Prostate gland (tissue), 2 donors: ENCODE data around the gene CFAP61. TPM values are rescaled to one million over a fixed set of nuclear protein-coding genes. Genes with fewer than 3 reads are reported as not detected.

ENCODE experiments used
- DNase-seq: peaks from one replicate; pipeline ENCODE4 v3.0.0-alpha.2; 2019; ENCODE audit warnings: low spot score
- H3K27ac ChIP-seq, 2 donors: fragments of 200-600 bp; sonication (generic); 2 replicates each; pipeline ENCODE4 v1.5.1; 2017 to 2019
- H3K27me3 ChIP-seq: fragments of 200-600 bp; sonication (generic); replicated peaks from 2 replicates; pipeline ENCODE4 v1.5.1; 2019; ENCODE audit not compliant: insufficient read depth
- H3K36me3 ChIP-seq, 2 donors: fragments of 200-600 bp; sonication (generic); 1 replicate in 1 of 2; 2 replicates in 1 of 2; pipeline versions ENCODE4 v1.5.1 to v1.8.1; 2017 to 2019
- H3K4me1 ChIP-seq: fragments of 200-600 bp; sonication (generic); replicated peaks from 2 replicates; pipeline ENCODE4 v1.5.1; 2019
- H3K4me3 ChIP-seq, 2 donors: fragments of 200-600 bp; sonication (generic); 2 replicates each; pipeline ENCODE4 v1.5.1; 2017 to 2019
- H3K9me3 ChIP-seq: fragments of 200-600 bp; sonication (generic); 2 replicates; pipeline ENCODE4 v1.5.1; 2017
- POLR2A ChIP-seq: fragments of 450-650 bp; IDR thresholded peaks from one replicate; pipeline ENCODE4 v1.6.1; 2016; ENCODE audit warnings: antibody characterized with exemption, mild to moderate bottlenecking
- POLR2AphosphoS5 ChIP-seq: sonication (generic); formaldehyde crosslinking; IDR thresholded peaks from one replicate; pipeline ENCODE4 v1.6.1; 2017; ENCODE audit warnings: antibody characterized with exemption
- WGBS: methylation state at CpG from one replicate; pipeline ENCODE4 v1.1.5; 2018; 5-methylcytosine and 5-hydroxymethylcytosine counted together
- intact Hi-C: fragments of 100-400 bp; cut with DNase I; formaldehyde crosslinking; loops from one replicate; pipeline ENCODE4 v1.14.2; 2022
- total RNA-seq, 2 donors: library from RNA; depleted of rRNA; stranded (reverse); fragments of >200 nt; gene quantifications; one replicate each; pipeline ENCODE4 v1.1.0, GENCODE V29; 2016
- TF ChIP-seq, protein P1 (sequence below), 4 experiments: fragments of 200-600 bp in 2 of 4; fragments of 450-650 bp in 2 of 4; sonication (generic) in 2 of 4; IDR thresholded peaks; 1 replicate in 3 of 4; 2 replicates in 1 of 4; pipeline ENCODE4 v1.5.1; 2016 to 2019; ENCODE audit warnings: antibody characterized with exemption in 4 of 4, mild to moderate bottlenecking in 2 of 4, moderate library complexity in 2 of 4

Gene CFAP61
- total RNA-seq, 2 donors from 2014 or later = 0.14 to 8.1 TPM

DNA sequence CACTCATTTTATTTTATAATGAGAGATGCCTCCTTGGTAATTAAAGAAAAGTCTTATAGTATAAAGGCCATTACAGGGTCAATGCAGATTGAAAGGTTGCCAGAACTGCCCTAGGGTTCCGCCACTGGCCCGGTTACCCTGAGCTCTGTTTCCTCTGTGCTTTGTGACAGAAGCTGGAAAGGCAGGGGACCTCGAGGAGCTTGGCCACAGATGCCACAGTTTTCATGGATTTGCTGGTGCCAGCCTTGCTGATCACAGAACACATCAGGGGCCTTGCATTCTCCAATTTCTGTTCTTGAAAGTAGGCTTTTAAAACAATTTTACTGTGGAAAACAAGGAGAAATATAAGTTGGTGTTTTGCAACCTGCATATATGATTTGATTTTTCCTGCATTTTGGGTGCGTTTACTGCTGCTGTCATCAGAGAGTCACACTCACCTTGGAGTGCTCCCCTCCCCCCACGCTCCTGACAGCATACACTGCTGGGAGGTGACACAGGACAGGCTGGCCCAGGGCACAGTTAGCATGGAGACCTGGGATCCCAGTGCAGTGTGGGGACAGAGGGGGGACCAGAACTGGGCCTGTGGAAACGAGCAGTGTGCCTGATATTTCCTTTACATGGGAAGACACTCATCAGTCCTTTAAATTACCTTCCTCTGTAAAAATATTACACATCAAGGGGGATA lies 142.8 kb downstream of the CFAP61 start:
- Histone ChIP-seq H3K27me3 (no peaks in the 10 kb centered on the region), H3K4me3 (no peak overlapping the region), H3K27ac (no peak overlapping the region), H3K4me1 (no peaks in the 10 kb centered on the region), H3K9me3 (no peaks in the 10 kb centered on the region), H3K36me3 (no peaks in the 10 kb centered on the region)
- TF ChIP-seq POLR2AphosphoS5 = no peak
- TF ChIP-seq, protein P1, sequence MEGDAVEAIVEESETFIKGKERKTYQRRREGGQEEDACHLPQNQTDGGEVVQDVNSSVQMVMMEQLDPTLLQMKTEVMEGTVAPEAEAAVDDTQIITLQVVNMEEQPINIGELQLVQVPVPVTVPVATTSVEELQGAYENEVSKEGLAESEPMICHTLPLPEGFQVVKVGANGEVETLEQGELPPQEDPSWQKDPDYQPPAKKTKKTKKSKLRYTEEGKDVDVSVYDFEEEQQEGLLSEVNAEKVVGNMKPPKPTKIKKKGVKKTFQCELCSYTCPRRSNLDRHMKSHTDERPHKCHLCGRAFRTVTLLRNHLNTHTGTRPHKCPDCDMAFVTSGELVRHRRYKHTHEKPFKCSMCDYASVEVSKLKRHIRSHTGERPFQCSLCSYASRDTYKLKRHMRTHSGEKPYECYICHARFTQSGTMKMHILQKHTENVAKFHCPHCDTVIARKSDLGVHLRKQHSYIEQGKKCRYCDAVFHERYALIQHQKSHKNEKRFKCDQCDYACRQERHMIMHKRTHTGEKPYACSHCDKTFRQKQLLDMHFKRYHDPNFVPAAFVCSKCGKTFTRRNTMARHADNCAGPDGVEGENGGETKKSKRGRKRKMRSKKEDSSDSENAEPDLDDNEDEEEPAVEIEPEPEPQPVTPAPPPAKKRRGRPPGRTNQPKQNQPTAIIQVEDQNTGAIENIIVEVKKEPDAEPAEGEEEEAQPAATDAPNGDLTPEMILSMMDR (IDR thresholded peaks at IDR 0.05) = no peak
- TF ChIP-seq POLR2A = no peak
- no peak for DNase-seq
- intact Hi-C loops = no loop called here
- 65% methylated on average over 6 of the region's 6 CpGs for WGBS

DNA sequence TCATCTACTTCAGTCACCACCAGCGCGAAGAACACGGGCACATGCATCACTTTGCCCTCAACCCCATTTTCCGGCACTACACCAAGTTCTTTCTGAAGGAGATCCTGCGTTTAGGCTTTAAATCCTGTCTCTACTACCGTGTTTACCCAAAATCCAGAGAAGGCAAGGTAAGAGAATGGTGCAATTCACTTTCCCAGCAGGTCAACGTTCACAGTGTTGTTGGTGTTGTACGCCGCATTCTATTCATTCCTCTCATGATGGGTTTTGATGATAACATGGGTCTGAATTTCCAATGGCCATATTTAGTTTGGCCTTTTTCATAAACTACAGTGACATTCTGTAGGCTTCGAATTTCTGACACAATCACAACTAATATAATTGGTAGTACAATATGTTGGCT lies 144.3 kb downstream of the CFAP61 start:
- Histone ChIP-seq H3K4me1 (no peaks in the 10 kb centered on the region), H3K9me3 (no peaks in the 10 kb centered on the region), H3K4me3 (no peak overlapping the region), H3K27ac (no peak overlapping the region), H3K27me3 (no peaks in the 10 kb centered on the region), H3K36me3 (no peaks in the 10 kb centered on the region)
- no peak for TF ChIP-seq POLR2A
- 87% methylated on average over 10 of the region's 10 CpGs for WGBS
- intact Hi-C loops = no loop called here
- DNase-seq = no peak

GRCh38 chr20:20198011-20198410 lies 145.7 kb downstream of the CFAP61 start:
- no peak for DNase-seq
- H3K4me1 ChIP-seq = no peaks in the 10 kb centered on the region
- no peak overlapping the region for H3K27ac ChIP-seq
- TF ChIP-seq POLR2AphosphoS5 (no peak), POLR2A (no peak)
- TF ChIP-seq, protein P1 (IDR thresholded peaks at IDR 0.05) = no peak
- intact Hi-C loops = no loop called here
- no peaks in the 10 kb centered on the region for H3K9me3 ChIP-seq
- H3K36me3 ChIP-seq = no peaks in the 10 kb centered on the region
- 98% methylated on average over 1 of the region's 1 CpG for WGBS
- H3K4me3 ChIP-seq = no peak overlapping the region
- no peaks in the 10 kb centered on the region for H3K27me3 ChIP-seq

GRCh38 chr20:20199361-20200160 lies 147.2 kb downstream of the CFAP61 start:
- no peaks in the 10 kb centered on the region for H3K27me3 ChIP-seq
- no peak overlapping the region for H3K27ac ChIP-seq
- H3K4me1 ChIP-seq = no peaks in the 10 kb centered on the region
- no peak overlapping the region for H3K4me3 ChIP-seq
- no peak for DNase-seq
- TF ChIP-seq POLR2AphosphoS5 (no peak), POLR2A (no peak)
- TF ChIP-seq, protein P1 (IDR thresholded peaks at IDR 0.05) = no peak
- no peaks in the 10 kb centered on the region for H3K36me3 ChIP-seq
- no peaks in the 10 kb centered on the region for H3K9me3 ChIP-seq
- intact Hi-C loops = no loop called here
- 55% methylated on average over 24 of the region's 24 CpGs for WGBS

DNA sequence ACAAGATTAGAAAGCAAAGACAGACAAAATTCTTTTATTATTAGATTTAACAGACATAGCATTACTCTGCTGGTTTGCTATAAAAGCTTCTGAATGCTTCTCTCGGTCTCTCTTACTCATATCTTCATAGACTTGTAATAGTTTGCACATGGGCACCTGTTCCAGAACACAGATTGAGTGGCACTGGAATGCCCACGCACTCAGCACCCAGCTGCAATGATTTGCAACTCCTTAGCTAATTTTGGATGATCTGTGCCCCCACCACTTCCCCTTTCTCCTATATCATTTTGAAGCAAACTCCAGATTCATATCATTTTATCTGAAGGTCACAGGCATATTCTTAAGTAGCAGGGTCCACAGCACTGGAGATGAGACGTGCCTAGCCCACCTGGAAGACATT lies 148.8 kb downstream of the CFAP61 start:
- WGBS = 81% methylated on average over 3 of the region's 3 CpGs
- no peaks in the 10 kb centered on the region for H3K36me3 ChIP-seq
- no peak for DNase-seq
- H3K4me1 ChIP-seq = no peaks in the 10 kb centered on the region
- intact Hi-C loops = no loop called here
- H3K27ac ChIP-seq = no peak overlapping the region
- no peak overlapping the region for H3K4me3 ChIP-seq
- H3K9me3 ChIP-seq = no peaks in the 10 kb centered on the region
- H3K27me3 ChIP-seq = no peaks in the 10 kb centered on the region
- no peak for TF ChIP-seq POLR2A
- no peak for TF ChIP-seq POLR2AphosphoS5
- TF ChIP-seq, protein P1 (IDR thresholded peaks at IDR 0.05) = no peak
